ENCODE measurements around the gene PNN. TPM values are rescaled to one million over a fixed set of nuclear protein-coding genes. Genes with fewer than 3 reads are reported as not detected.

Gene PNN
- total RNA-seq, 1 experiment from 2014 or later, result 167 TPM

DNA sequence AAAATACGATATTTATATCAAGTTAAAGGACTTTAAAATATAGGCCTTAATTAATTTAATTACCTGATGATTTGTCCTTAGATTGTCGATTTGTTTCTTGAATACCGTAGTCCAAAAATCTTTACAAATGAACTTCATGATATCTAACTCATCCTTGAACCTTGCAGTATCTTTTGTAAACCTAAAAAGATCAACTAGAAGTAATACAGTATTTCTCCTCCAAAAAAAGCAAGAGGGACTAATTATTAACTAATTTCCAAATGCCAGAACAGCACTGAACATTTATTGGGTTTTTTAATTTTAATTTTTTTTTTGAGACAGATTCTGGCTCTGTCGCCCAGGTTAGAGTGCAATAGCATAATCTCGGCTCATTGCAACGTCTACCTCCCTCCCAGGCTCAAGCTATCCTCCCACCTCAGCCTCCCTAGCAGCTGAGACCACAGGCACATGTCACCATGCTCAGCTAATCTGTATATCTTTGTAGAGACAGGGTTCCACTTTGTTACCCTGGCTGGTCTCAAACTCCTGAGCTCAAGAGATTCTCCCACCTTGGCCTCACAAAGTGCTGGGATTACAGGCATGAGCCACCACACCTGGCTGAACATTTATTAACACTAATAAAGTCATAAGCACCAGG is 16.7 kb upstream of the PNN start:
- Histone ChIP-seq H3K4me2 (ENCODE audit: insufficient read depth, insufficient read length, low read length) (no peak overlapping the region), H3K56ac (ENCODE audit: insufficient read length, low read depth, low read length) (no peak overlapping the region), H2BK20ac (ENCODE audit: low read depth, low read length, poor library complexity, severe bottlenecking) (no peak overlapping the region), H2BK15ac (ENCODE audit: low read depth, low read length) (no peak overlapping the region), H3K18ac (ENCODE audit: insufficient read length, low read depth, low read length) (no peak overlapping the region), H2AK5ac (ENCODE audit: insufficient read length, low read length) (no peak overlapping the region), H3K14ac (ENCODE audit: insufficient read depth, low read length) (no peak overlapping the region), H3K4ac (ENCODE audit: low read depth, low read length) (no peak overlapping the region), H3K23ac (ENCODE audit: insufficient read length, low read depth, low read length) (no peak overlapping the region), H3K9me3 (ENCODE audit: control insufficient read depth, low read depth, low read length) (no peaks in the 10 kb centered on the region), H2BK120ac (ENCODE audit: low read depth, low read length, poor library complexity, severe bottlenecking) (no peak overlapping the region), H4K20me1 (ENCODE audit: control insufficient read depth, insufficient read depth, insufficient read length) (no peaks in the 10 kb centered on the region), H3K9ac (ENCODE audit: extremely low read depth, insufficient read length, low read length) (no peak overlapping the region), H4K8ac (replicated peaks; ENCODE audit: insufficient read length, low read depth, low read length) (no peak overlapping the region), H3T11ph (ENCODE audit: low read length) (no peak overlapping the region), H2BK12ac (ENCODE audit: insufficient read length, low read depth, low read length) (no peak overlapping the region), H3K23me2 (ENCODE audit: insufficient read length, low read depth, low read length, poor library complexity, severe bottlenecking) (no peaks in the 10 kb centered on the region), H3K79me2 (ENCODE audit: insufficient read depth, low read length) (no peaks in the 10 kb centered on the region), H4K91ac (ENCODE audit: insufficient read length, low read depth, low read length) (no peak overlapping the region), H3K27me3 (ENCODE audit: insufficient read depth, low read length) (no peaks in the 10 kb centered on the region), H3K27ac (ENCODE audit: insufficient read length, low read depth, low read length) (no peak overlapping the region), H3K79me1 (ENCODE audit: insufficient read depth, low read depth, low read length, poor library complexity, severe bottlenecking) (peaks cover 4% of the 10 kb centered on the region), H2AFZ (ENCODE audit: low read length) (no peak overlapping the region), H3K4me1 (ENCODE audit: insufficient read depth, low read length) (no peaks in the 10 kb centered on the region), H4K5ac (ENCODE audit: insufficient read length, low read depth, low read length) (no peak overlapping the region), H2BK5ac (ENCODE audit: insufficient read length, low read length) (no peak overlapping the region)
- H3K9me3 Mint-ChIP-seq, result no peaks in the 10 kb centered on the region
- DNase-seq, result no peak
- H3K27me3 Mint-ChIP-seq (ENCODE audit: low read depth), result no peaks in the 10 kb centered on the region
- H3K4me3 Mint-ChIP-seq, result no peak overlapping the region
- TF ChIP-seq, protein P1, sequence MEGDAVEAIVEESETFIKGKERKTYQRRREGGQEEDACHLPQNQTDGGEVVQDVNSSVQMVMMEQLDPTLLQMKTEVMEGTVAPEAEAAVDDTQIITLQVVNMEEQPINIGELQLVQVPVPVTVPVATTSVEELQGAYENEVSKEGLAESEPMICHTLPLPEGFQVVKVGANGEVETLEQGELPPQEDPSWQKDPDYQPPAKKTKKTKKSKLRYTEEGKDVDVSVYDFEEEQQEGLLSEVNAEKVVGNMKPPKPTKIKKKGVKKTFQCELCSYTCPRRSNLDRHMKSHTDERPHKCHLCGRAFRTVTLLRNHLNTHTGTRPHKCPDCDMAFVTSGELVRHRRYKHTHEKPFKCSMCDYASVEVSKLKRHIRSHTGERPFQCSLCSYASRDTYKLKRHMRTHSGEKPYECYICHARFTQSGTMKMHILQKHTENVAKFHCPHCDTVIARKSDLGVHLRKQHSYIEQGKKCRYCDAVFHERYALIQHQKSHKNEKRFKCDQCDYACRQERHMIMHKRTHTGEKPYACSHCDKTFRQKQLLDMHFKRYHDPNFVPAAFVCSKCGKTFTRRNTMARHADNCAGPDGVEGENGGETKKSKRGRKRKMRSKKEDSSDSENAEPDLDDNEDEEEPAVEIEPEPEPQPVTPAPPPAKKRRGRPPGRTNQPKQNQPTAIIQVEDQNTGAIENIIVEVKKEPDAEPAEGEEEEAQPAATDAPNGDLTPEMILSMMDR (conservative IDR thresholded peaks at IDR 0.05), result no peak
- peaks cover 5 to 39% (median 23%) of the 10 kb centered on the region in 3 experiments for H3K36me3 Mint-ChIP-seq (ENCODE audit: insufficient read depth in 1 of 3, low read depth in 3 of 3)
- H3K27ac Mint-ChIP-seq, result no peak overlapping the region
- H3K4me1 Mint-ChIP-seq, result no peaks in the 10 kb centered on the region
- WGBS (ENCODE audit: extremely low coverage, insufficient read length, low lambda C conversion rate), result no CpG with 5 or more reads among the region's 6 CpGs

Measured in H9 (cell line).